HepG2 (cell line): ENCODE data around the gene ANTXR1. TPM values are rescaled to one million over a fixed set of nuclear protein-coding genes. Genes with fewer than 3 reads are reported as not detected.

Source experiments
- CREM ChIP-seq, 2 experiments: sonication (generic) in 1 of 2; formaldehyde crosslinking in 1 of 2; IDR thresholded peaks; 2 replicates each; pipeline versions ENCODE4 v1.4.0 to v1.6.1; 2016 to 2020; ENCODE audit warnings: antibody characterized with exemption in 1 of 2, mild to moderate bottlenecking in 1 of 2, missing genetic modification reagents in 1 of 2
- EHMT2 ChIP-seq: fragments of 200-600 bp; sonication (generic); IDR thresholded peaks from 2 replicates; pipeline ENCODE4 v1.7.0; 2017; ENCODE audit warnings: antibody characterized with exemption, low read depth, low read length, borderline replicate concordance
- FLYWCH1 ChIP-seq: sonication (generic); formaldehyde crosslinking; IDR thresholded peaks from 2 replicates; pipeline ENCODE4 v1.8.1; 2023; ENCODE audit warnings: mild to moderate bottlenecking, missing genetic modification reagents
- FOXA3 ChIP-seq: IDR thresholded peaks from 2 replicates; pipeline ENCODE4 v1.6.1; 2016; ENCODE audit warnings: missing genetic modification reagents, missing compliant biosample characterization
- FOXO1 ChIP-seq: sonication (generic); formaldehyde crosslinking; IDR thresholded peaks from 2 replicates; pipeline ENCODE4 v1.4.0; 2020; ENCODE audit warnings: missing genetic modification reagents
- GATAD2A ChIP-seq: IDR thresholded peaks from 2 replicates; pipeline ENCODE4 v1.6.1; 2016
- GTF2F1 ChIP-seq: fragments of 150-350 bp; IDR thresholded peaks from 2 replicates; pipeline ENCODE4 v1.6.1; 2014; ENCODE audit warnings: low read length
- MED1 ChIP-seq: sonication (generic); formaldehyde crosslinking; IDR thresholded peaks from 2 replicates; pipeline ENCODE4 v1.4.0; 2020; ENCODE audit warnings: missing genetic modification reagents
- MIXL1 ChIP-seq: IDR thresholded peaks from 2 replicates; pipeline ENCODE4 v1.6.1; 2016
- MXI1 ChIP-seq: IDR thresholded peaks from 3 replicates; pipeline ENCODE4 v1.6.1; 2012; ENCODE audit warnings: low read depth, low read length, inconsistent platforms, borderline replicate concordance
- PPARG ChIP-seq: conservative IDR thresholded peaks from 2 replicates; pipeline ENCODE4 v1.6.1; 2016; ENCODE audit warnings: missing biosample characterization, missing genetic modification reagents
- RXRB ChIP-seq: IDR thresholded peaks from 2 replicates; pipeline ENCODE4 v1.6.1; 2016; ENCODE audit warnings: borderline replicate concordance, missing genetic modification reagents, missing compliant biosample characterization
- TBX2 ChIP-seq: sonication (generic); formaldehyde crosslinking; IDR thresholded peaks from 2 replicates; pipeline ENCODE4 v1.5.0; 2020; ENCODE audit warnings: missing genetic modification reagents, mild to moderate bottlenecking, borderline replicate concordance
- TEAD3 ChIP-seq: optimal IDR thresholded peaks from 2 replicates; pipeline ENCODE3; 2016; ENCODE audit warnings: borderline replicate concordance
- TRIM24 ChIP-seq: sonication (generic); formaldehyde crosslinking; IDR thresholded peaks from 2 replicates; pipeline ENCODE4 v1.8.0; 2022; ENCODE audit warnings: mild to moderate bottlenecking, missing genetic modification reagents
- ZNF30 ChIP-seq: sonication (generic); formaldehyde crosslinking; IDR thresholded peaks from 2 replicates; pipeline ENCODE4 v1.5.0; 2020; ENCODE audit warnings: mild to moderate bottlenecking, missing genetic modification reagents
- ZNF616 ChIP-seq: sonication (generic); formaldehyde crosslinking; IDR thresholded peaks from 2 replicates; pipeline ENCODE4 v1.5.0; 2020; ENCODE audit warnings: low read depth, mild to moderate bottlenecking, missing genetic modification reagents
- polyA plus RNA-seq, 8 experiments: library from polyadenylated mRNA; depleted of rRNA in 3 of 8; stranded (reverse) in 7 of 8; unstranded in 1 of 8; fragments of >200 nt; fragmentation: Illumina TruSeq in 4 of 8; extraction: Trizol in 4 of 8; gene quantifications; 2 replicates each; pipeline versions ENCODE4 v1.2.1 to v1.2.3, GENCODE V29; 2011 to 2016; ENCODE audit warnings: low read depth in 4 of 8, missing spikeins in 1 of 8, mixed read lengths in 1 of 8; ENCODE audit not compliant: insufficient read depth in 1 of 8
- total RNA-seq, 5 experiments: library from RNA; depleted of rRNA; stranded (reverse); fragments of >200 nt; fragmentation: Illumina TruSeq; extraction: Trizol; gene quantifications; 2 replicates each; pipeline ENCODE4 v1.2.3, GENCODE V29; 2016; ENCODE audit warnings: low read depth in 1 of 5
- TF ChIP-seq, protein P1 (sequence below): sonication (generic); formaldehyde crosslinking; IDR thresholded peaks from 2 replicates; pipeline ENCODE4 v1.4.0; 2020; ENCODE audit warnings: missing genetic modification reagents
- TF ChIP-seq, protein P2 (sequence below): sonication (generic); formaldehyde crosslinking; IDR thresholded peaks from 2 replicates; pipeline ENCODE4 v1.8.0; 2022; ENCODE audit warnings: mild to moderate bottlenecking, missing genetic modification reagents, moderate library complexity
- TF ChIP-seq, protein P3 (sequence below): IDR thresholded peaks from 2 replicates; pipeline ENCODE4 v1.4.0; 2020; ENCODE audit warnings: mild to moderate bottlenecking, missing genetic modification reagents
- TF ChIP-seq, protein P4 (sequence below): sonication (generic); formaldehyde crosslinking; IDR thresholded peaks from 2 replicates; pipeline ENCODE4 v1.5.1; 2020; ENCODE audit warnings: missing genetic modification reagents, mild to moderate bottlenecking, borderline replicate concordance

ANTXR1 gene
- total and polyA plus RNA-seq, 2 of the 13 experiments (the other 11 are each of a cell fraction or from before 2014, with no cell fraction given) = 4.5 to 12.7 TPM

DNA sequence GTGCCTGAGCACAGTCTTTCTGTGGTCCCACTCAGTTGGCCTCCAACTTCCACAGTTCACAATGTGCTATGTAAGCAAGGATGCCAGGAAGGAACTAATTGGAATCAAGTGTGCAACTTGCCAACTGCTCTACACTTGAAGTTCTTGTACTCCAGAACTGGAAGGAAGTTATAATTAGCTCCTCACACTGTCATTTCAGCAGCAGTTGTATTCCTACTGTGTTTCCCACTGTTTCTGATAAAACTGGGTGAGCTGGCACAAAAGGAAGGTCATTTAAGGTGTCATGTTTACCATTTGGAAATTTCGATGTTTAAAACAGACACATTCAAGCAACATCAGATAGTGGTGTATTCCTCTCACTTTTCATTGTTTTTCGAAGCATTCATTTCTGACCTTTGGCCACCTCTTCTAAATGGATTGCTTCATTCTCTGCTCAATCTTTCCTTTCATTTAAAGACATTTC lies 84.2 kb downstream of the ANTXR1 start (continued):
- TF ChIP-seq, protein P1, sequence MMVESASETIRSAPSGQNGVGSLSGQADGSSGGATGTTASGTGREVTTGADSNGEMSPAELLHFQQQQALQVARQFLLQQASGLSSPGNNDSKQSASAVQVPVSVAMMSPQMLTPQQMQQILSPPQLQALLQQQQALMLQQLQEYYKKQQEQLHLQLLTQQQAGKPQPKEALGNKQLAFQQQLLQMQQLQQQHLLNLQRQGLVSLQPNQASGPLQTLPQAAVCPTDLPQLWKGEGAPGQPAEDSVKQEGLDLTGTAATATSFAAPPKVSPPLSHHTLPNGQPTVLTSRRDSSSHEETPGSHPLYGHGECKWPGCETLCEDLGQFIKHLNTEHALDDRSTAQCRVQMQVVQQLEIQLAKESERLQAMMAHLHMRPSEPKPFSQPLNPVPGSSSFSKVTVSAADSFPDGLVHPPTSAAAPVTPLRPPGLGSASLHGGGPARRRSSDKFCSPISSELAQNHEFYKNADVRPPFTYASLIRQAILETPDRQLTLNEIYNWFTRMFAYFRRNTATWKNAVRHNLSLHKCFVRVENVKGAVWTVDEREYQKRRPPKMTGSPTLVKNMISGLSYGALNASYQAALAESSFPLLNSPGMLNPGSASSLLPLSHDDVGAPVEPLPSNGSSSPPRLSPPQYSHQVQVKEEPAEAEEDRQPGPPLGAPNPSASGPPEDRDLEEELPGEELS (CRISPR knock-in tag) = peak; percentile 89
- TF ChIP-seq GATAD2A (CRISPR knock-in tag) (peak; percentile 88), PPARG (CRISPR knock-in tag) (peak; percentile 62; the same call in 1 of the 2 replicates), MXI1 (no peak), TBX2 (CRISPR knock-in tag) (peak; percentile 94), RXRB (CRISPR knock-in tag) (peak; percentile 88), FLYWCH1 (CRISPR knock-in tag) (peak; percentile 96; the same call in 1 of the 2 replicates), EHMT2 (0 out of 2 replicates have a peak, but pooled peaks have one; percentile 24), CREM (IDR thresholded peaks at IDR 0.05) (peak; percentile 13; the same call in 1 of the 2 replicates), CREM (CRISPR knock-in tag; IDR thresholded peaks at IDR 0.05) (no peak), TEAD3 (peak; percentile 56), GTF2F1 (no peak), MED1 (CRISPR knock-in tag) (0 out of 2 replicates have a peak, but pooled peaks have one; percentile 34), ZNF616 (CRISPR knock-in tag) (no peak), TRIM24 (CRISPR knock-in tag) (no peak), FOXA3 (CRISPR knock-in tag) (peak; percentile 68), ZNF30 (no peak), MIXL1 (CRISPR knock-in tag) (0 out of 2 replicates have a peak, but pooled peaks have one; percentile 36), FOXO1 (CRISPR knock-in tag) (peak; percentile 33)
- TF ChIP-seq, protein P2, sequence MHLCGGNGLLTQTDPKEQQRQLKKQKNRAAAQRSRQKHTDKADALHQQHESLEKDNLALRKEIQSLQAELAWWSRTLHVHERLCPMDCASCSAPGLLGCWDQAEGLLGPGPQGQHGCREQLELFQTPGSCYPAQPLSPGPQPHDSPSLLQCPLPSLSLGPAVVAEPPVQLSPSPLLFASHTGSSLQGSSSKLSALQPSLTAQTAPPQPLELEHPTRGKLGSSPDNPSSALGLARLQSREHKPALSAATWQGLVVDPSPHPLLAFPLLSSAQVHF (CRISPR knock-in tag) = no peak
- TF ChIP-seq, protein P3, sequence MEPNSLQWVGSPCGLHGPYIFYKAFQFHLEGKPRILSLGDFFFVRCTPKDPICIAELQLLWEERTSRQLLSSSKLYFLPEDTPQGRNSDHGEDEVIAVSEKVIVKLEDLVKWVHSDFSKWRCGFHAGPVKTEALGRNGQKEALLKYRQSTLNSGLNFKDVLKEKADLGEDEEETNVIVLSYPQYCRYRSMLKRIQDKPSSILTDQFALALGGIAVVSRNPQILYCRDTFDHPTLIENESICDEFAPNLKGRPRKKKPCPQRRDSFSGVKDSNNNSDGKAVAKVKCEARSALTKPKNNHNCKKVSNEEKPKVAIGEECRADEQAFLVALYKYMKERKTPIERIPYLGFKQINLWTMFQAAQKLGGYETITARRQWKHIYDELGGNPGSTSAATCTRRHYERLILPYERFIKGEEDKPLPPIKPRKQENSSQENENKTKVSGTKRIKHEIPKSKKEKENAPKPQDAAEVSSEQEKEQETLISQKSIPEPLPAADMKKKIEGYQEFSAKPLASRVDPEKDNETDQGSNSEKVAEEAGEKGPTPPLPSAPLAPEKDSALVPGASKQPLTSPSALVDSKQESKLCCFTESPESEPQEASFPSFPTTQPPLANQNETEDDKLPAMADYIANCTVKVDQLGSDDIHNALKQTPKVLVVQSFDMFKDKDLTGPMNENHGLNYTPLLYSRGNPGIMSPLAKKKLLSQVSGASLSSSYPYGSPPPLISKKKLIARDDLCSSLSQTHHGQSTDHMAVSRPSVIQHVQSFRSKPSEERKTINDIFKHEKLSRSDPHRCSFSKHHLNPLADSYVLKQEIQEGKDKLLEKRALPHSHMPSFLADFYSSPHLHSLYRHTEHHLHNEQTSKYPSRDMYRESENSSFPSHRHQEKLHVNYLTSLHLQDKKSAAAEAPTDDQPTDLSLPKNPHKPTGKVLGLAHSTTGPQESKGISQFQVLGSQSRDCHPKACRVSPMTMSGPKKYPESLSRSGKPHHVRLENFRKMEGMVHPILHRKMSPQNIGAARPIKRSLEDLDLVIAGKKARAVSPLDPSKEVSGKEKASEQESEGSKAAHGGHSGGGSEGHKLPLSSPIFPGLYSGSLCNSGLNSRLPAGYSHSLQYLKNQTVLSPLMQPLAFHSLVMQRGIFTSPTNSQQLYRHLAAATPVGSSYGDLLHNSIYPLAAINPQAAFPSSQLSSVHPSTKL (CRISPR knock-in tag) = peak; percentile 90; the same call in 1 of the 2 replicates
- TF ChIP-seq, protein P4, sequence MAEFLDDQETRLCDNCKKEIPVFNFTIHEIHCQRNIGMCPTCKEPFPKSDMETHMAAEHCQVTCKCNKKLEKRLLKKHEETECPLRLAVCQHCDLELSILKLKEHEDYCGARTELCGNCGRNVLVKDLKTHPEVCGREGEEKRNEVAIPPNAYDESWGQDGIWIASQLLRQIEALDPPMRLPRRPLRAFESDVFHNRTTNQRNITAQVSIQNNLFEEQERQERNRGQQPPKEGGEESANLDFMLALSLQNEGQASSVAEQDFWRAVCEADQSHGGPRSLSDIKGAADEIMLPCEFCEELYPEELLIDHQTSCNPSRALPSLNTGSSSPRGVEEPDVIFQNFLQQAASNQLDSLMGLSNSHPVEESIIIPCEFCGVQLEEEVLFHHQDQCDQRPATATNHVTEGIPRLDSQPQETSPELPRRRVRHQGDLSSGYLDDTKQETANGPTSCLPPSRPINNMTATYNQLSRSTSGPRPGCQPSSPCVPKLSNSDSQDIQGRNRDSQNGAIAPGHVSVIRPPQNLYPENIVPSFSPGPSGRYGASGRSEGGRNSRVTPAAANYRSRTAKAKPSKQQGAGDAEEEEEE (CRISPR knock-in tag) = no peak
